NCI-H345 treated with DMSO at 0.1 percent for 48 hours (cell line): Measurements from ENCODE around the gene CNTRL.

Experiments
- DNase-seq: peaks from one replicate; lab custom pipeline; 2025; ENCODE audit not compliant: unreplicated experiment; lab: John Stamatoyannopoulos, UW

Gene CNTRL

GRCh38 chr9:121179930-121180681, 105.4 kb downstream of the CNTRL start:
- no peak for DNase-seq

- no peak for DNase-seq
Observed at GRCh38 chr9:121182101-121182836, 107.5 kb downstream of the CNTRL start.

- DNase-seq, result no peak
Observed at GRCh38 chr9:121182989-121183388, 108.2 kb downstream of the CNTRL start.

- no peak for DNase-seq
Observed at GRCh38 chr9:121183666-121184423, 109.1 kb downstream of the CNTRL start.

- no peak for DNase-seq
Observed at GRCh38 chr9:121184463-121184862, 109.7 kb downstream of the CNTRL start.

- no peak for DNase-seq
Observed at GRCh38 chr9:121185178-121185745, 110.5 kb downstream of the CNTRL start.

GRCh38 chr9:121185774-121186403, 111.1 kb downstream of the CNTRL start:
- DNase-seq, result no peak

- no peak for DNase-seq
Observed at GRCh38 chr9:121187636-121188305, 113.0 kb downstream of the CNTRL start.

GRCh38 chr9:121189006-121189405, 114.3 kb downstream of the CNTRL start:
- no peak for DNase-seq

- DNase-seq, result no peak
Observed at GRCh38 chr9:121189660-121190059, 114.9 kb downstream of the CNTRL start.

GRCh38 chr9:121191235-121191634, 116.5 kb downstream of the CNTRL start:
- no peak for DNase-seq

- DNase-seq, result no peak
Observed at GRCh38 chr9:121192518-121192917, 117.8 kb downstream of the CNTRL start.

GRCh38 chr9:121192959-121193640, 118.3 kb downstream of the CNTRL start:
- no peak for DNase-seq

- DNase-seq, result no peak
Observed at GRCh38 chr9:121194730-121195129, 120.0 kb downstream of the CNTRL start.

- DNase-seq, result no peak
Observed at GRCh38 chr9:121196389-121196788, 121.6 kb downstream of the CNTRL start.

- no peak for DNase-seq
Observed at GRCh38 chr9:121197132-121197531, 122.4 kb downstream of the CNTRL start.

- no peak for DNase-seq
Observed at GRCh38 chr9:121198512-121199042, 123.8 kb downstream of the CNTRL start.

- no peak for DNase-seq
Observed at GRCh38 chr9:121199921-121200320, 125.2 kb downstream of the CNTRL start.

- DNase-seq, result no peak
Observed at GRCh38 chr9:121200356-121200755, 125.6 kb downstream of the CNTRL start.
